ENCODE results near the gene ARMH4.

DNA sequence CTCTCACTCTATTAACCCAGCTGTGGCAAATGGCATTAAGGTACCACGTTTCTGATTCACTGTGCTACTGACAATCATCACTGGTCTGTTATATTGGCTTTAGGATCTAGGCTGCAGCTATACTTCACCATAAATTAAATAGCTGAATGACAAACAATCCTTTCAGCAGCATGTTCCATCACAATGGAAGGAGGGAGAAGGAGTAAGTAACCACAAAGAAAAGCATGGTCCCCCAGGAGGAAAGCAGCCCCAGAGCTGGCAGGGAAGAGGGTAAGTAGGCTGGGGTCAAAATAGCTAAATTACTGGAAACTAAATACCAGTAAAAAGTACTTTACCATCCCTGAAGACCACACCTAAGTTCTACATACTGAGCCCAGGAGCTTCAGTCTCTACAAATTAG lies 2.8 kb downstream of the ARMH4 start:
- TF ChIP-seq POLR2A (IDR thresholded peaks at IDR 0.05) (no peak), EP300 (IDR thresholded peaks at IDR 0.05) (no peak), POLR2AphosphoS5 (IDR thresholded peaks at IDR 0.05) (no peak)
- TF ChIP-seq, protein P1, sequence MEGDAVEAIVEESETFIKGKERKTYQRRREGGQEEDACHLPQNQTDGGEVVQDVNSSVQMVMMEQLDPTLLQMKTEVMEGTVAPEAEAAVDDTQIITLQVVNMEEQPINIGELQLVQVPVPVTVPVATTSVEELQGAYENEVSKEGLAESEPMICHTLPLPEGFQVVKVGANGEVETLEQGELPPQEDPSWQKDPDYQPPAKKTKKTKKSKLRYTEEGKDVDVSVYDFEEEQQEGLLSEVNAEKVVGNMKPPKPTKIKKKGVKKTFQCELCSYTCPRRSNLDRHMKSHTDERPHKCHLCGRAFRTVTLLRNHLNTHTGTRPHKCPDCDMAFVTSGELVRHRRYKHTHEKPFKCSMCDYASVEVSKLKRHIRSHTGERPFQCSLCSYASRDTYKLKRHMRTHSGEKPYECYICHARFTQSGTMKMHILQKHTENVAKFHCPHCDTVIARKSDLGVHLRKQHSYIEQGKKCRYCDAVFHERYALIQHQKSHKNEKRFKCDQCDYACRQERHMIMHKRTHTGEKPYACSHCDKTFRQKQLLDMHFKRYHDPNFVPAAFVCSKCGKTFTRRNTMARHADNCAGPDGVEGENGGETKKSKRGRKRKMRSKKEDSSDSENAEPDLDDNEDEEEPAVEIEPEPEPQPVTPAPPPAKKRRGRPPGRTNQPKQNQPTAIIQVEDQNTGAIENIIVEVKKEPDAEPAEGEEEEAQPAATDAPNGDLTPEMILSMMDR (IDR thresholded peaks at IDR 0.05), result no peak

Measured in suprapubic skin (tissue), 4 donors.